PC-3 (cell line): ENCODE data around the gene PITX2. TPM values are rescaled to one million over a fixed set of nuclear protein-coding genes. Genes with fewer than 3 reads are reported as not detected.

Source experiments
- ATAC-seq: fragments of 200-7000 bp; cut with Tn5 transposase; 2 replicates; pipeline ENCODE4 v1.9.1; 2020; ENCODE audit warnings: mild to moderate bottlenecking, moderate library complexity
- BruUV-seq: library from RNA; stranded (reverse); fragments of 400-500 nt; replicated peaks from 2 replicates; lab custom pipeline; 2021; lab: Mats Ljungman, UMichigan
- CTCF ChIA-PET: fragments of 300-600 bp; sonication (Branson Sonifier 250); formaldehyde crosslinking; loops from one replicate; lab custom pipeline; 2022; ENCODE audit warnings: antibody characterized with exemption; lab: Charles Lee
- POLR2A ChIA-PET: fragments of 300-600 bp; sonication (Branson Sonifier 250); formaldehyde crosslinking; loops from one replicate; lab custom pipeline; 2022; ENCODE audit warnings: antibody characterized with exemption; ENCODE audit not compliant: unreplicated experiment; lab: Charles Lee
- DNase-seq: peaks from one replicate; pipeline ENCODE4 v3.0.0-alpha.2; 2015
- H2AFZ ChIP-seq: fragments of 300-600 bp; sonication (generic); 2 replicates; pipeline ENCODE4 v1.6.0; 2016; ENCODE audit warnings: antibody characterized with exemption, low read length
- H3F3A ChIP-seq: fragments of 300-600 bp; sonication (generic); one replicate; pipeline ENCODE4 v1.6.0; 2017; ENCODE audit warnings: antibody characterized with exemption, low read length, control low read depth, mild to moderate bottlenecking; ENCODE audit not compliant: unreplicated experiment
- H3K27ac ChIP-seq: fragments of 300-600 bp; sonication (generic); 2 replicates; pipeline ENCODE4 v1.5.1; 2016; ENCODE audit warnings: mild to moderate bottlenecking, low read length
- H3K27me3 ChIP-seq: fragments of 300-600 bp; sonication (generic); 2 replicates; pipeline ENCODE4 v1.6.1; 2016; ENCODE audit warnings: low read length, mixed read lengths
- H3K36me3 ChIP-seq: fragments of 300-600 bp; sonication (generic); 2 replicates; pipeline ENCODE4 v1.6.1; 2016; ENCODE audit warnings: low read depth, mixed run types, low read length, mixed read lengths
- H3K4me1 ChIP-seq: fragments of 300-600 bp; sonication (generic); 2 replicates; pipeline ENCODE4 v1.5.1; 2016; ENCODE audit warnings: low read length; ENCODE audit not compliant: insufficient read depth
- H3K4me2 ChIP-seq: fragments of 300-600 bp; sonication (generic); 2 replicates; pipeline ENCODE4 v1.6.0; 2016; ENCODE audit warnings: low read length
- H3K4me3 ChIP-seq: fragments of 300-600 bp; sonication (generic); 2 replicates; pipeline ENCODE4 v1.5.1; 2016; ENCODE audit warnings: mild to moderate bottlenecking, low read length, mixed read lengths
- H3K79me2 ChIP-seq: fragments of 300-600 bp; sonication (generic); 2 replicates; pipeline ENCODE4 v1.6.1; 2017; ENCODE audit warnings: low read length, mixed read lengths
- H3K9ac ChIP-seq: fragments of 300-600 bp; sonication (generic); 2 replicates; pipeline ENCODE4 v1.6.0; 2016; ENCODE audit warnings: mild to moderate bottlenecking, low read length
- H3K9me2 ChIP-seq: fragments of 300-600 bp; sonication (generic); replicated peaks from 2 replicates; pipeline ENCODE4 v1.6.1; 2016; ENCODE audit warnings: mixed run types, low read length, mixed read lengths
- H3K9me3 ChIP-seq: fragments of 300-600 bp; sonication (generic); 2 replicates; pipeline ENCODE4 v1.6.1; 2016; ENCODE audit warnings: low read length, mixed read lengths
- H4K20me1 ChIP-seq: fragments of 300-600 bp; sonication (generic); 2 replicates; pipeline ENCODE4 v1.6.1; 2016; ENCODE audit warnings: low read length, mixed read lengths
- EZH2 ChIP-seq: fragments of 300-600 bp; sonication (generic); IDR thresholded peaks from one replicate; pipeline ENCODE4 v1.6.1; 2017; ENCODE audit warnings: antibody characterized with exemption, mild to moderate bottlenecking, low read length; ENCODE audit not compliant: unreplicated experiment
- EZH2phosphoT487 ChIP-seq: fragments of 300-600 bp; sonication (generic); IDR thresholded peaks from 2 replicates; pipeline ENCODE4 v1.6.1; 2018; ENCODE audit warnings: mild to moderate bottlenecking, antibody characterized with exemption, low read length, borderline replicate concordance
- intact Hi-C: fragments of 100-400 bp; cut with micrococcal nuclease; formaldehyde crosslinking; loops from 2 replicates; pipeline ENCODE4 v1.9.0; 2023
- total RNA-seq: library from RNA; depleted of rRNA; stranded (reverse); fragments of >200 nt; gene quantifications from 2 replicates; pipeline ENCODE4 v1.2.3, GENCODE V29; 2014
- TF ChIP-seq, protein P1 (sequence below): fragments of 300-600 bp; sonication (generic); conservative IDR thresholded peaks from 2 replicates; pipeline ENCODE4 v1.5.1; 2017; ENCODE audit warnings: antibody characterized with exemption, low read depth, mild to moderate bottlenecking, low read length

Gene PITX2
- total RNA-seq, 1 experiment from 2014 or later, result 0.55 TPM

DNA sequence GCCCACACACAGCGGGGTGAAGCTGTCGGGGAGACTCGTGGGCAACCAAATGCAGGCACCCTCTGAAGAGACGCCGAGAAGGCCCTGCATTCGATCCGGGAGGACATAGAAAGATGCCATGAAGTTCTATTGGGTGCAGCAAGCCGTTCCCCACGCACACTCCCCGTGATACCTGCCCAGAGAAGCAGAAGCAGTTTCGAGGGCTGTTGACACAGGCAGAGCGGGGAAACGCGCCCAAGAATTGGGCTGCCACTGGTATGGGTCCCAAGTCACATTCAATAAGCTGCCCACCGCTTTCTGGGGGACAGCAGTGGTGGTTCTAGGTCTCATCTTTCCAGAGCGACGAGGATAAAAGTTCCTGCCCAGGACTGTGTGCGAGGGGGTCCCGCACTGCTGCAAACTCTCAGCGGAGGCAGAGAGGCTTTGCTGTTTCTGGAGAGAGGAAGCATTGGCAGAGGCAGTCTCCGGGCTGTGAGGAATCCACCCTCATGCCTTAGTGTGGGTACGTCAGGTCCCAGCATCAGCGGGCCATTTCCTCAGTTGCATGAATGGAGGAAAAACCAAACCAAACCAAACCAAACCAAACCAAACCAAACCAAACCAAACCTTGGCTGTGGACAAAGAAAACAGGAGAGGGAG is 10.1 kb downstream of the PITX2 start:
- POLR2A ChIA-PET, result no interaction called here

DNA sequence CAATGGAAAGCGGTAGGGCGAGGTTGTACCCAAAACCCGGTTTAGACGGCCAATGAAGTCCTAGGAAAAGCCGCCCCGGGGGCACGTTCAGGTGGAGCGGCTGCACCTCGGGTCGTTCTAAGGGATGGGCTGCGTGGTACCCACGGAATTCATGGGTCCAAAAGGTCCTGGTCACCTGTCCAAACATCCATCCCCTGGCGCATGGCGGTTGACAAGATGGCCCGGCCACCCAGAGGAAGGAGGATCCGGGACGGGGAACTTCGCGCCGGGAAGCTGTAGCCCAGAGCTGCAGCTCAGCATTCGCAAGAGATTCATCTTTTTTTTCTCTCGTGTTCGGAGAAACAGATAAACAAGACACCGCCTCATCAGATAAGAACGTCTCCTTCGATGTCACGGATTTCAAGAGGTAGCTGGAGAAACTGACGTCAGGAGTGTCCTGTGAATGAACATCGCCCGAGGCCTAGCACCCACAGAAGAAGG is 10.9 kb downstream of the PITX2 start:
- H3K9me3 ChIP-seq, result no peaks in the 10 kb centered on the region
- H3K79me2 ChIP-seq, result no peaks in the 10 kb centered on the region
- no peaks in the 10 kb centered on the region for H3K36me3 ChIP-seq
- POLR2A ChIA-PET, result no interaction called here
- TF ChIP-seq, protein P1, sequence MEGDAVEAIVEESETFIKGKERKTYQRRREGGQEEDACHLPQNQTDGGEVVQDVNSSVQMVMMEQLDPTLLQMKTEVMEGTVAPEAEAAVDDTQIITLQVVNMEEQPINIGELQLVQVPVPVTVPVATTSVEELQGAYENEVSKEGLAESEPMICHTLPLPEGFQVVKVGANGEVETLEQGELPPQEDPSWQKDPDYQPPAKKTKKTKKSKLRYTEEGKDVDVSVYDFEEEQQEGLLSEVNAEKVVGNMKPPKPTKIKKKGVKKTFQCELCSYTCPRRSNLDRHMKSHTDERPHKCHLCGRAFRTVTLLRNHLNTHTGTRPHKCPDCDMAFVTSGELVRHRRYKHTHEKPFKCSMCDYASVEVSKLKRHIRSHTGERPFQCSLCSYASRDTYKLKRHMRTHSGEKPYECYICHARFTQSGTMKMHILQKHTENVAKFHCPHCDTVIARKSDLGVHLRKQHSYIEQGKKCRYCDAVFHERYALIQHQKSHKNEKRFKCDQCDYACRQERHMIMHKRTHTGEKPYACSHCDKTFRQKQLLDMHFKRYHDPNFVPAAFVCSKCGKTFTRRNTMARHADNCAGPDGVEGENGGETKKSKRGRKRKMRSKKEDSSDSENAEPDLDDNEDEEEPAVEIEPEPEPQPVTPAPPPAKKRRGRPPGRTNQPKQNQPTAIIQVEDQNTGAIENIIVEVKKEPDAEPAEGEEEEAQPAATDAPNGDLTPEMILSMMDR, result no peak
- TF ChIP-seq EZH2 (no peak), EZH2phosphoT487 (no peak)
- H3F3A ChIP-seq, result no peaks in the 10 kb centered on the region
- no peak overlapping the region for H3K4me3 ChIP-seq
- intact Hi-C loops, result no loop called here
- no peak overlapping the region for H3K4me2 ChIP-seq
- H3K9ac ChIP-seq, result no peak overlapping the region
- H3K27ac ChIP-seq, result no peak overlapping the region
- H3K27me3 ChIP-seq, result peaks cover 37% of the 10 kb centered on the region
- CTCF ChIA-PET, result no interaction called here
- BruUV-seq, result no TSS peak
- no peaks in the 10 kb centered on the region for H4K20me1 ChIP-seq
- DNase-seq, result no peak
- no peak overlapping the region for H2AFZ ChIP-seq
- no peak for ATAC-seq
- H3K9me2 ChIP-seq, result no peaks in the 10 kb centered on the region
- H3K4me1 ChIP-seq, result peaks cover 9% of the 10 kb centered on the region

More for the DNA sequence above, 10.1 kb downstream of the PITX2 start:
- H4K20me1 ChIP-seq, result no peaks in the 10 kb centered on the region
- intact Hi-C loops, result no loop called here
- peaks cover 9% of the 10 kb centered on the region for H3K4me1 ChIP-seq
- H3K27ac ChIP-seq, result no peak overlapping the region
- no peak overlapping the region for H3K9ac ChIP-seq
- no peaks in the 10 kb centered on the region for H3K36me3 ChIP-seq
- H3K9me3 ChIP-seq, result no peaks in the 10 kb centered on the region
- ATAC-seq (no peak), DNase-seq (no peak)
- peaks cover 43% of the 10 kb centered on the region for H3K27me3 ChIP-seq
- H3F3A ChIP-seq, result no peaks in the 10 kb centered on the region
- BruUV-seq, result no TSS peak
- H3K4me2 ChIP-seq, result no peak overlapping the region
- H3K9me2 ChIP-seq, result no peaks in the 10 kb centered on the region
- TF ChIP-seq EZH2 (no peak), EZH2phosphoT487 (no peak)
- TF ChIP-seq, protein P1, result no peak
- no peak overlapping the region for H2AFZ ChIP-seq
- no peak overlapping the region for H3K4me3 ChIP-seq
- no peaks in the 10 kb centered on the region for H3K79me2 ChIP-seq
- CTCF ChIA-PET, result no interaction called here
